ENCODE results near the gene XYLT1.

Gene XYLT1

GRCh38 chr16:17149904-17150483 is 320.8 kb downstream of the XYLT1 start:
- no peak for TF ChIP-seq EZH2phosphoT487 (IDR thresholded peaks at IDR 0.05; ENCODE audit: borderline replicate concordance)
- no peak for TF ChIP-seq CTCF (conservative IDR thresholded peaks at IDR 0.05; ENCODE audit: low read length)
- peaks cover 61% of the 10 kb centered on the region; the same call in 1 of the 2 replicates for H3K36me3 ChIP-seq (ENCODE audit: insufficient read depth, low read length)
- no peak overlapping the region for H3K4me2 ChIP-seq (ENCODE audit: low read depth, low read length, poor library complexity, severe bottlenecking)
- H3K4me1 ChIP-seq (ENCODE audit: insufficient read depth, low read length, poor library complexity, severe bottlenecking), result no peaks in the 10 kb centered on the region
- no peaks in the 10 kb centered on the region for H3K9me3 ChIP-seq (ENCODE audit: insufficient read depth, low read depth, low read length)
- no peaks in the 10 kb centered on the region for H3K27me3 ChIP-seq (ENCODE audit: insufficient read depth, low read length, poor library complexity, severe bottlenecking)
- no peak overlapping the region for H3K9ac ChIP-seq (ENCODE audit: low read depth, low read length, poor library complexity, severe bottlenecking)
- no peaks in the 10 kb centered on the region for H3K9me2 ChIP-seq (replicated peaks; ENCODE audit: low read depth, low read length)
- H4K20me1 ChIP-seq (ENCODE audit: insufficient read depth, low read length, poor library complexity, severe bottlenecking), result peaks cover 52% of the 10 kb centered on the region
- no peaks in the 10 kb centered on the region for H3F3A ChIP-seq (ENCODE audit: low read depth)
- H2AFZ ChIP-seq (ENCODE audit: low read length), result no peak overlapping the region
- H3K4me3 ChIP-seq (ENCODE audit: low read length, poor library complexity, severe bottlenecking), result no peak overlapping the region
- peaks cover 18% of the 10 kb centered on the region; the same call in 1 of the 2 replicates for H3K79me2 ChIP-seq (ENCODE audit: insufficient read depth, low read length)

- Histone ChIP-seq H3K4me1 (ENCODE audit: insufficient read depth, low read length, poor library complexity, severe bottlenecking) (no peaks in the 10 kb centered on the region), H3K9me3 (ENCODE audit: insufficient read depth, low read depth, low read length) (no peaks in the 10 kb centered on the region), H3K9me2 (replicated peaks; ENCODE audit: low read depth, low read length) (no peaks in the 10 kb centered on the region), H3K79me2 (ENCODE audit: insufficient read depth, low read length) (peaks cover 31% of the 10 kb centered on the region; the same call in 1 of the 2 replicates), H3K4me2 (ENCODE audit: low read depth, low read length, poor library complexity, severe bottlenecking) (no peak overlapping the region), H3K27me3 (ENCODE audit: insufficient read depth, low read length, poor library complexity, severe bottlenecking) (no peaks in the 10 kb centered on the region), H3K36me3 (ENCODE audit: insufficient read depth, low read length) (peaks cover 57% of the 10 kb centered on the region; the same call in 1 of the 2 replicates), H2AFZ (ENCODE audit: low read length) (no peak overlapping the region), H3K9ac (ENCODE audit: low read depth, low read length, poor library complexity, severe bottlenecking) (no peak overlapping the region), H3K4me3 (ENCODE audit: low read length, poor library complexity, severe bottlenecking) (no peak overlapping the region), H3F3A (ENCODE audit: low read depth) (no peaks in the 10 kb centered on the region), H4K20me1 (ENCODE audit: insufficient read depth, low read length, poor library complexity, severe bottlenecking) (peaks cover 65% of the 10 kb centered on the region)
- no peak for TF ChIP-seq CTCF (conservative IDR thresholded peaks at IDR 0.05; ENCODE audit: low read length)
- no peak for TF ChIP-seq EZH2phosphoT487 (IDR thresholded peaks at IDR 0.05; ENCODE audit: borderline replicate concordance)
These were observed 322.8 kb downstream of the XYLT1 start for GRCh38 chr16:17147942-17148341.

GRCh38 chr16:17145029-17145428 is 325.7 kb downstream of the XYLT1 start:
- peaks cover 31% of the 10 kb centered on the region; the same call in 1 of the 2 replicates for H3K79me2 ChIP-seq (ENCODE audit: insufficient read depth, low read length)
- H3K4me1 ChIP-seq (ENCODE audit: insufficient read depth, low read length, poor library complexity, severe bottlenecking), result no peaks in the 10 kb centered on the region
- no peak overlapping the region for H3K4me3 ChIP-seq (ENCODE audit: low read length, poor library complexity, severe bottlenecking)
- no peaks in the 10 kb centered on the region for H3F3A ChIP-seq (ENCODE audit: low read depth)
- TF ChIP-seq EZH2phosphoT487 (IDR thresholded peaks at IDR 0.05; ENCODE audit: borderline replicate concordance), result no peak
- TF ChIP-seq CTCF (conservative IDR thresholded peaks at IDR 0.05; ENCODE audit: low read length), result no peak
- no peaks in the 10 kb centered on the region for H3K27me3 ChIP-seq (ENCODE audit: insufficient read depth, low read length, poor library complexity, severe bottlenecking)
- H3K9me3 ChIP-seq (ENCODE audit: insufficient read depth, low read depth, low read length), result no peaks in the 10 kb centered on the region
- no peaks in the 10 kb centered on the region for H3K9me2 ChIP-seq (replicated peaks; ENCODE audit: low read depth, low read length)
- no peak overlapping the region for H2AFZ ChIP-seq (ENCODE audit: low read length)
- no peak overlapping the region for H3K9ac ChIP-seq (ENCODE audit: low read depth, low read length, poor library complexity, severe bottlenecking)
- no peak overlapping the region for H3K4me2 ChIP-seq (ENCODE audit: low read depth, low read length, poor library complexity, severe bottlenecking)
- H4K20me1 ChIP-seq (ENCODE audit: insufficient read depth, low read length, poor library complexity, severe bottlenecking), result peaks cover 58% of the 10 kb centered on the region
- H3K36me3 ChIP-seq (ENCODE audit: insufficient read depth, low read length), result peaks cover 63% of the 10 kb centered on the region; the same call in 1 of the 2 replicates

All from Loucy (cell line).